ENCODE data around the gene MUSTN1. TPM values are rescaled to one million over a fixed set of nuclear protein-coding genes. Genes with fewer than 3 reads are reported as not detected.

Gene MUSTN1
- total and polyA plus RNA-seq, 2 experiments from 2014 or later, result 1.2 to 1.4 TPM

GRCh38 chr3:52831500-52832301 lies 3.1 kb downstream of the MUSTN1 start:
- ATAC-seq (no peak), DNase-seq (ENCODE audit: low spot score) (no peak)
- Histone ChIP-seq H2AFZ (no peak overlapping the region), H3F3A (replicated peaks; ENCODE audit: low read depth) (no peaks in the 10 kb centered on the region), H4K20me1 (replicated peaks; ENCODE audit: insufficient read depth) (no peaks in the 10 kb centered on the region), H3K27me3 (ENCODE audit: insufficient read depth) (no peaks in the 10 kb centered on the region), H3K4me2 (no peak overlapping the region), H3K9me2 (ENCODE audit: insufficient read depth) (no peaks in the 10 kb centered on the region), H3K27ac (ENCODE audit: low read depth) (no peak overlapping the region), H3K36me3 (ENCODE audit: insufficient read depth) (no peaks in the 10 kb centered on the region; the same call in 1 of the 2 replicates), H3K4me3 (no peak overlapping the region), H3K4me1 (ENCODE audit: insufficient read depth) (no peaks in the 10 kb centered on the region), H3K79me2 (replicated peaks; ENCODE audit: insufficient read depth) (no peaks in the 10 kb centered on the region)
- Mint-ChIP-seq H3K27ac (no peak overlapping the region), H3K4me1 (peaks cover 25% of the 10 kb centered on the region), H3K27me3 (ENCODE audit: insufficient read depth, low read depth, poor library complexity) (peaks cover 13% of the 10 kb centered on the region), H3K4me3 (no peak overlapping the region), H3K36me3 (ENCODE audit: low read depth) (no peaks in the 10 kb centered on the region; the same call in 2 of the 3 replicates), H3K9me3 (no peaks in the 10 kb centered on the region)
- no peak for TF ChIP-seq ETS1 (IDR thresholded peaks at IDR 0.05)
- no peak for TF ChIP-seq EZH2 (IDR thresholded peaks at IDR 0.05; ENCODE audit: low read depth, unreplicated experiment)
- no peak for TF ChIP-seq CTCF (conservative IDR thresholded peaks at IDR 0.05; ENCODE audit: low read depth in 2 of 2)
- TF ChIP-seq ZNF114 (CRISPR knock-in tag; IDR thresholded peaks at IDR 0.05), result no peak
- no peak for TF ChIP-seq REST (IDR thresholded peaks at IDR 0.05; ENCODE audit: unreplicated experiment)
- no peak for TF ChIP-seq ZNF331 (CRISPR knock-in tag; IDR thresholded peaks at IDR 0.05; ENCODE audit: low read depth)
- no peak for TF ChIP-seq STAT1 (IDR thresholded peaks at IDR 0.05; ENCODE audit: unreplicated experiment)
- no peak for TF ChIP-seq NANOG (IDR thresholded peaks at IDR 0.05; ENCODE audit: borderline replicate concordance)
- TF ChIP-seq JUNB (IDR thresholded peaks at IDR 0.05; ENCODE audit: unreplicated experiment), result no peak
- no peak for TF ChIP-seq EZH2phosphoT487 (IDR thresholded peaks at IDR 0.05; ENCODE audit: unreplicated experiment)
- TF ChIP-seq ZNF462 (CRISPR knock-in tag; IDR thresholded peaks at IDR 0.05), result no peak
- TF ChIP-seq CREB1 (CRISPR knock-in tag; IDR thresholded peaks at IDR 0.05; ENCODE audit: low read depth), result no peak
- no peak for TF ChIP-seq POLR2AphosphoS5 (IDR thresholded peaks at IDR 0.05; ENCODE audit: low read depth)

Data from GM23338 (cell line).